Liver (tissue), 9 donors: ENCODE data around the gene RTL10. TPM values are rescaled to one million over a fixed set of nuclear protein-coding genes. Genes with fewer than 3 reads are reported as not detected.

Experiments
- DNase-seq: peaks from one replicate; pipeline ENCODE4 v3.0.0-alpha.2; 2017; ENCODE audit warnings: low spot score
- H3K27ac ChIP-seq, 2 donors: one replicate each; pipeline ENCODE4 v1.7.0; 2013; ENCODE audit warnings: inconsistent platforms in 2 of 2, low read length in 2 of 2, control low read depth in 1 of 2, low read depth in 1 of 2, mild to moderate bottlenecking in 1 of 2
- H3K27me3 ChIP-seq, 4 donors: one replicate each; pipeline versions ENCODE4 v1.6.1 to v1.7.0; 2013; ENCODE audit warnings: low read length in 3 of 4, inconsistent platforms in 1 of 4, mild to moderate bottlenecking in 1 of 4, moderate library complexity in 1 of 4; ENCODE audit not compliant: control insufficient read depth in 4 of 4, insufficient read depth in 4 of 4
- H3K36me3 ChIP-seq, 4 donors: one replicate each; pipeline versions ENCODE4 v1.6.1 to v1.7.0; 2013; ENCODE audit warnings: low read length in 3 of 4, mild to moderate bottlenecking in 3 of 4, low read depth in 1 of 4, moderate library complexity in 1 of 4; ENCODE audit not compliant: control insufficient read depth in 4 of 4, insufficient read depth in 3 of 4
- H3K4me1 ChIP-seq, 4 donors: one replicate each; pipeline versions ENCODE4 v1.6.1 to v1.7.0; 2013; ENCODE audit warnings: low read length in 3 of 4, mild to moderate bottlenecking in 3 of 4, moderate library complexity in 1 of 4; ENCODE audit not compliant: control insufficient read depth in 4 of 4, insufficient read depth in 4 of 4
- H3K4me3 ChIP-seq, 3 donors: one replicate each; pipeline versions ENCODE4 v1.6.1 to v1.7.0; 2013; ENCODE audit warnings: low read length in 3 of 3, control low read depth in 1 of 3, low read depth in 1 of 3, mild to moderate bottlenecking in 1 of 3
- H3K9ac ChIP-seq, 2 donors: one replicate each; pipeline ENCODE4 v1.7.0; 2013; ENCODE audit warnings: low read length in 2 of 2, mild to moderate bottlenecking in 2 of 2, moderate library complexity in 2 of 2, control low read depth in 1 of 2, low read depth in 1 of 2
- H3K9me3 ChIP-seq, 4 donors: one replicate each; pipeline versions ENCODE4 v1.6.1 to v1.7.0; 2013; ENCODE audit warnings: low read length in 3 of 4; ENCODE audit not compliant: control insufficient read depth in 4 of 4
- ATF3 ChIP-seq: IDR thresholded peaks from 2 replicates; pipeline ENCODE4 v1.6.1; 2016; ENCODE audit warnings: antibody characterized with exemption
- CTCF ChIP-seq: fragments of 150-350 bp; IDR thresholded peaks from 2 replicates; pipeline ENCODE4 v1.5.1; 2017; ENCODE audit warnings: improper control_type of control experiment, low read depth, low read length; ENCODE audit not compliant: missing input control
- EGR1 ChIP-seq, 2 donors: IDR thresholded peaks; 2 replicates each; pipeline ENCODE4 v1.6.1; 2016 to 2018; ENCODE audit warnings: antibody characterized with exemption in 2 of 2, low read depth in 2 of 2
- FOXA1 ChIP-seq: IDR thresholded peaks from 2 replicates; pipeline ENCODE4 v1.6.1; 2016; ENCODE audit warnings: antibody characterized with exemption
- FOXA2 ChIP-seq: IDR thresholded peaks from 2 replicates; pipeline ENCODE4 v1.6.1; 2016; ENCODE audit warnings: antibody characterized with exemption
- GABPA ChIP-seq, 2 donors: IDR thresholded peaks in 1 of 2; conservative IDR thresholded peaks in 1 of 2; 2 replicates each; pipeline ENCODE4 v1.6.1; 2016; ENCODE audit warnings: antibody characterized with exemption in 2 of 2, mild to moderate bottlenecking in 1 of 2, moderate library complexity in 1 of 2
- HNF4A ChIP-seq, 2 donors: conservative IDR thresholded peaks; 2 replicates each; pipeline ENCODE4 v1.6.1; 2016; ENCODE audit warnings: antibody characterized with exemption in 2 of 2, mild to moderate bottlenecking in 2 of 2
- HNF4G ChIP-seq: IDR thresholded peaks from 2 replicates; pipeline ENCODE4 v1.6.1; 2016; ENCODE audit warnings: antibody characterized with exemption
- JUND ChIP-seq, 2 donors: IDR thresholded peaks; 2 replicates each; pipeline ENCODE4 v1.6.1; 2016; ENCODE audit warnings: antibody characterized with exemption in 2 of 2
- MAX ChIP-seq: IDR thresholded peaks from 2 replicates; pipeline ENCODE4 v1.6.1; 2016; ENCODE audit warnings: antibody characterized with exemption
- RAD21 ChIP-seq, 2 donors: IDR thresholded peaks; 2 replicates each; pipeline ENCODE4 v1.6.1; 2016; ENCODE audit warnings: antibody characterized with exemption in 2 of 2, mild to moderate bottlenecking in 2 of 2
- REST ChIP-seq: IDR thresholded peaks from 2 replicates; pipeline ENCODE4 v1.6.1; 2016; ENCODE audit warnings: antibody characterized with exemption, mild to moderate bottlenecking
- RXRA ChIP-seq, 2 donors: IDR thresholded peaks; 2 replicates each; pipeline ENCODE4 v1.6.1; 2017 to 2018; ENCODE audit warnings: antibody characterized with exemption in 2 of 2, mild to moderate bottlenecking in 1 of 2
- SP1 ChIP-seq: IDR thresholded peaks from 2 replicates; pipeline ENCODE4 v1.6.1; 2018; ENCODE audit warnings: antibody characterized with exemption, mild to moderate bottlenecking
- TAF1 ChIP-seq: conservative IDR thresholded peaks from 2 replicates; pipeline ENCODE4 v1.6.1; 2016; ENCODE audit warnings: antibody characterized with exemption, mild to moderate bottlenecking
- YY1 ChIP-seq: IDR thresholded peaks from 2 replicates; pipeline ENCODE4 v1.6.1; 2016; ENCODE audit warnings: antibody characterized with exemption, mild to moderate bottlenecking
- ZBTB33 ChIP-seq: IDR thresholded peaks from 2 replicates; pipeline ENCODE4 v1.6.1; 2016; ENCODE audit warnings: antibody characterized with exemption
- WGBS: extraction: QIAGEN DNeasy Blood & Tissue Kit; methylation state at CpG from one replicate; pipeline ENCODE4 v1.1.7; 2013; 5-methylcytosine and 5-hydroxymethylcytosine counted together
- polyA plus RNA-seq, 2 donors: library from polyadenylated mRNA; stranded (reverse) in 1 of 2; unstranded in 1 of 2; fragments of 200-250 nt in 1 of 2; fragments of >200 nt in 1 of 2; fragmentation: Nextera tagmentation in 1 of 2; extraction: Ambion mirVana in 1 of 2; gene quantifications; one replicate each; pipeline versions ENCODE4 v1.2.1 to v1.2.3, GENCODE V29; 2013 to 2015
- total RNA-seq, 2 donors: library from RNA; depleted of rRNA; stranded (reverse); fragments of >200 nt; gene quantifications; one replicate each; pipeline ENCODE4 v1.2.3, GENCODE V29; 2014
- donor health status: healthy.
- donor health status: healthy.
- donor health status: healthy.
- donor health status: healthy.
- donor health status: healthy.

Gene RTL10
- total and polyA plus RNA-seq, 4 donors: 4.2 to 8.3 (median 7.4) TPM

GRCh38 chr22:19902245-19902715, 47.6 kb upstream of the RTL10 start:
- no peak overlapping the region for H3K9ac ChIP-seq
- no peak overlapping the region for H3K4me3 ChIP-seq
- H3K27me3 ChIP-seq: no peaks in the 10 kb centered on the region
- H3K36me3 ChIP-seq: peaks cover 5 to 22% (median 7%) of the 10 kb centered on the region in 4 donors
- no peaks in the 10 kb centered on the region for H3K9me3 ChIP-seq
- DNase-seq: no peak
- no peak for TF ChIP-seq EGR1 (IDR thresholded peaks at IDR 0.05; ENCODE audit: low read depth in 2 of 2)
- TF ChIP-seq RAD21 (IDR thresholded peaks at IDR 0.05): no peak
- no peak for TF ChIP-seq JUND (IDR thresholded peaks at IDR 0.05)
- TF ChIP-seq HNF4A (conservative IDR thresholded peaks at IDR 0.05): no peak
- TF ChIP-seq ZBTB33: no peak
- no peak for TF ChIP-seq FOXA1
- no peak for TF ChIP-seq GABPA (IDR thresholded peaks at IDR 0.05 in 1 of 2, conservative IDR thresholded peaks at IDR 0.05 in 1 of 2)
- no peak for TF ChIP-seq HNF4G
- no peak for TF ChIP-seq ATF3
- H3K27ac ChIP-seq: no peak overlapping the region
- H3K4me1 ChIP-seq: peaks cover 0 to 4% (median 1%) of the 10 kb centered on the region in 4 donors
- 95% methylated on average over 7 of the region's 7 CpGs for WGBS

- peaks cover 3 to 25% (median 7%) of the 10 kb centered on the region in 4 donors for H3K36me3 ChIP-seq
These were observed 47.0 kb upstream of the RTL10 start for GRCh38 chr22:19901577-19902244.

More at GRCh38 chr22:19901577-19902244, 47.0 kb upstream of the RTL10 start:
- Histone ChIP-seq H3K9ac (no peak overlapping the region), H3K27me3 (no peaks in the 10 kb centered on the region), H3K4me1 (peaks cover 0 to 4% (median 1%) of the 10 kb centered on the region in 4 donors), H3K9me3 (no peaks in the 10 kb centered on the region), H3K27ac (no peak overlapping the region), H3K4me3 (no peak overlapping the region)
- TF ChIP-seq YY1 (no peak), SP1 (no peak), EGR1 (IDR thresholded peaks at IDR 0.05; ENCODE audit: low read depth in 2 of 2) (no peak), ATF3 (no peak), JUND (IDR thresholded peaks at IDR 0.05) (no peak), TAF1 (no peak), FOXA1 (no peak), GABPA (IDR thresholded peaks at IDR 0.05 in 1 of 2, conservative IDR thresholded peaks at IDR 0.05 in 1 of 2) (no peak), MAX (no peak), HNF4A (conservative IDR thresholded peaks at IDR 0.05) (no peak), RAD21 (IDR thresholded peaks at IDR 0.05) (no peak), RXRA (IDR thresholded peaks at IDR 0.05) (no peak), FOXA2 (no peak), REST (no peak), ZBTB33 (no peak), CTCF (no peak)
- WGBS: 92% methylated on average over 11 of the region's 11 CpGs
- DNase-seq: no peak
